Activated CD8-positive, alpha-beta T cell treated with anti-CD3 and anti-CD28 coated beads for 36 hours (primary cell): ENCODE results near the gene PAX8. TPM values are rescaled to one million over a fixed set of nuclear protein-coding genes. Genes with fewer than 3 reads are reported as not detected.
"Not testable (repeated sequence)": the region's sequence is repeated elsewhere in the genome, so short reads cannot be mapped to it uniquely, and the experiment has no call there.

Source experiments
- ATAC-seq: fragments of 200-7000 bp; cut with Tn5 transposase; one replicate; pipeline ENCODE4 v1.10.0; 2021; ENCODE audit warnings: mild to moderate bottlenecking, moderate library complexity
- CTCF ChIA-PET: fragments of 350-600 bp; sonication (Branson Sonifier 250); formaldehyde crosslinking; loops from one replicate; lab custom pipeline; 2021; ENCODE audit warnings: antibody characterized with exemption; lab: Charles Lee
- POLR2A ChIA-PET: fragments of 350-600 bp; sonication (Branson Sonifier 250); formaldehyde crosslinking; loops from one replicate; lab custom pipeline; 2021; ENCODE audit warnings: antibody characterized with exemption; lab: Charles Lee
- DNase-seq: peaks from one replicate; pipeline ENCODE4 v3.0.0-alpha.2; 2020
- H3K27ac Mint-ChIP-seq: one replicate; pipeline ENCODE4 v1.8.0; 2021; ENCODE audit warnings: mild to moderate bottlenecking, mixed read lengths
- H3K27me3 Mint-ChIP-seq: one replicate; pipeline ENCODE4 v1.8.0; 2021; ENCODE audit warnings: mixed read lengths
- H3K36me3 Mint-ChIP-seq: one replicate; pipeline ENCODE4 v1.8.0; 2021; ENCODE audit warnings: low read depth, mixed read lengths
- H3K4me1 Mint-ChIP-seq: one replicate; pipeline ENCODE4 v1.8.0; 2021; ENCODE audit warnings: low read depth, mixed read lengths
- H3K4me3 Mint-ChIP-seq: one replicate; pipeline ENCODE4 v1.8.0; 2021; ENCODE audit warnings: mild to moderate bottlenecking, moderate library complexity, mixed read lengths
- H3K9me3 Mint-ChIP-seq: one replicate; pipeline ENCODE4 v1.8.0; 2021; ENCODE audit warnings: mixed read lengths
- CTCF ChIP-seq: fragments of 200-600 bp; IDR thresholded peaks from one replicate; pipeline ENCODE4 v1.8.0; 2022; ENCODE audit warnings: antibody characterized with exemption, mild to moderate bottlenecking
- intact Hi-C: fragments of 100-400 bp; cut with micrococcal nuclease; formaldehyde crosslinking; loops from one replicate; pipeline ENCODE4 v1.10.0; 2022
- total RNA-seq, 2 experiments: library from RNA; stranded (reverse); gene quantifications; one replicate each; pipeline ENCODE4 v1.2.3, GENCODE V29; 2021

The PAX8 gene
- total RNA-seq, 2 experiments from 2014 or later = 0.43 to 0.63 TPM

- no peak overlapping the region for H3K4me3 Mint-ChIP-seq
- H3K27ac Mint-ChIP-seq = no peak overlapping the region
- no peaks in the 10 kb centered on the region for H3K4me1 Mint-ChIP-seq
- ATAC-seq (no peak), DNase-seq (no peak)
- ChIA-PET POLR2A (no interaction called here), CTCF (no interaction called here)
- intact Hi-C loops = no loop called here
- no peaks in the 10 kb centered on the region for H3K36me3 Mint-ChIP-seq
- no peaks in the 10 kb centered on the region for H3K9me3 Mint-ChIP-seq
- TF ChIP-seq CTCF = no peak
- peaks cover 5% of the 10 kb centered on the region for H3K27me3 Mint-ChIP-seq
Observed at GRCh38 chr2:113291191-113291590, 12.5 kb upstream of the PAX8 start.

- DNase-seq, H3K27me3 Mint-ChIP-seq, intact Hi-C loops, H3K4me3 Mint-ChIP-seq, H3K4me1 Mint-ChIP-seq, H3K9me3 Mint-ChIP-seq, ATAC-seq, CTCF ChIA-PET, H3K36me3 Mint-ChIP-seq, H3K27ac Mint-ChIP-seq, POLR2A ChIA-PET: not testable (repeated sequence)
Observed at GRCh38 chr2:113288674-113289149, 10.0 kb upstream of the PAX8 start.

- POLR2A ChIA-PET = not testable (repeated sequence)
Observed at GRCh38 chr2:113288117-113288673, 9.5 kb upstream of the PAX8 start.

GRCh38 chr2:113285816-113286215, 7.1 kb upstream of the PAX8 start:
- ChIA-PET POLR2A (no interaction called here), CTCF (no interaction called here)
- H3K9me3 Mint-ChIP-seq = no peaks in the 10 kb centered on the region
- TF ChIP-seq CTCF = no peak
- DNase-seq = no peak
- ATAC-seq = no peak
- no peak overlapping the region for H3K4me3 Mint-ChIP-seq
- intact Hi-C loops = no loop called here
- H3K27me3 Mint-ChIP-seq = peaks cover 1% of the 10 kb centered on the region
- no peaks in the 10 kb centered on the region for H3K4me1 Mint-ChIP-seq
- no peak overlapping the region for H3K27ac Mint-ChIP-seq
- H3K36me3 Mint-ChIP-seq = no peaks in the 10 kb centered on the region

More at GRCh38 chr2:113288117-113288673, 9.5 kb upstream of the PAX8 start:
- ATAC-seq, H3K9me3 Mint-ChIP-seq, H3K36me3 Mint-ChIP-seq, H3K4me1 Mint-ChIP-seq, H3K4me3 Mint-ChIP-seq, DNase-seq, intact Hi-C loops, H3K27me3 Mint-ChIP-seq, CTCF ChIA-PET, H3K27ac Mint-ChIP-seq: not testable (repeated sequence)

- H3K9me3 Mint-ChIP-seq, H3K27me3 Mint-ChIP-seq, ATAC-seq, H3K36me3 Mint-ChIP-seq, H3K4me3 Mint-ChIP-seq, DNase-seq, intact Hi-C loops, H3K4me1 Mint-ChIP-seq, CTCF ChIA-PET, POLR2A ChIA-PET, H3K27ac Mint-ChIP-seq: not testable (repeated sequence)
Observed at GRCh38 chr2:113284999-113285398, 6.3 kb upstream of the PAX8 start.

- ChIA-PET CTCF (no interaction called here), POLR2A (no interaction called here)
Observed at GRCh38 chr2:113284476-113284875, 5.8 kb upstream of the PAX8 start.

More at GRCh38 chr2:113284476-113284875, 5.8 kb upstream of the PAX8 start:
- Mint-ChIP-seq H3K36me3 (no peaks in the 10 kb centered on the region), H3K27me3 (no peaks in the 10 kb centered on the region), H3K9me3 (no peaks in the 10 kb centered on the region), H3K4me3 (no peak overlapping the region), H3K4me1 (no peaks in the 10 kb centered on the region), H3K27ac (no peak overlapping the region)
- DNase-seq (no peak), ATAC-seq (no peak)
- no peak for TF ChIP-seq CTCF
- intact Hi-C loops = no loop called here
